Prostate gland (tissue), 2 donors: ENCODE data around the gene ZCCHC7. TPM values are rescaled to one million over a fixed set of nuclear protein-coding genes. Genes with fewer than 3 reads are reported as not detected.

Experiments
- DNase-seq: peaks from one replicate; pipeline ENCODE4 v3.0.0-alpha.2; 2019; ENCODE audit warnings: low spot score
- H3K27ac ChIP-seq, 2 donors: fragments of 200-600 bp; sonication (generic); 2 replicates each; pipeline ENCODE4 v1.5.1; 2017 to 2019
- H3K27me3 ChIP-seq: fragments of 200-600 bp; sonication (generic); replicated peaks from 2 replicates; pipeline ENCODE4 v1.5.1; 2019; ENCODE audit not compliant: insufficient read depth
- H3K36me3 ChIP-seq, 2 donors: fragments of 200-600 bp; sonication (generic); 1 replicate in 1 of 2; 2 replicates in 1 of 2; pipeline versions ENCODE4 v1.5.1 to v1.8.1; 2017 to 2019
- H3K4me1 ChIP-seq: fragments of 200-600 bp; sonication (generic); replicated peaks from 2 replicates; pipeline ENCODE4 v1.5.1; 2019
- H3K4me3 ChIP-seq, 2 donors: fragments of 200-600 bp; sonication (generic); 2 replicates each; pipeline ENCODE4 v1.5.1; 2017 to 2019
- H3K9me3 ChIP-seq: fragments of 200-600 bp; sonication (generic); 2 replicates; pipeline ENCODE4 v1.5.1; 2017
- POLR2A ChIP-seq: fragments of 450-650 bp; IDR thresholded peaks from one replicate; pipeline ENCODE4 v1.6.1; 2016; ENCODE audit warnings: antibody characterized with exemption, mild to moderate bottlenecking
- POLR2AphosphoS5 ChIP-seq: sonication (generic); formaldehyde crosslinking; IDR thresholded peaks from one replicate; pipeline ENCODE4 v1.6.1; 2017; ENCODE audit warnings: antibody characterized with exemption
- WGBS: methylation state at CpG from one replicate; pipeline ENCODE4 v1.1.5; 2018; 5-methylcytosine and 5-hydroxymethylcytosine counted together
- intact Hi-C: fragments of 100-400 bp; cut with DNase I; formaldehyde crosslinking; loops from one replicate; pipeline ENCODE4 v1.14.2; 2022
- total RNA-seq, 2 donors: library from RNA; depleted of rRNA; stranded (reverse); fragments of >200 nt; gene quantifications; one replicate each; pipeline ENCODE4 v1.1.0, GENCODE V29; 2016
- TF ChIP-seq, protein P1 (sequence below), 4 experiments: fragments of 200-600 bp in 2 of 4; fragments of 450-650 bp in 2 of 4; sonication (generic) in 2 of 4; IDR thresholded peaks; 1 replicate in 3 of 4; 2 replicates in 1 of 4; pipeline ENCODE4 v1.5.1; 2016 to 2019; ENCODE audit warnings: antibody characterized with exemption in 4 of 4, mild to moderate bottlenecking in 2 of 4, moderate library complexity in 2 of 4

ZCCHC7 gene
- total RNA-seq, 2 donors from 2014 or later, result 12.7 to 14.2 TPM

DNA sequence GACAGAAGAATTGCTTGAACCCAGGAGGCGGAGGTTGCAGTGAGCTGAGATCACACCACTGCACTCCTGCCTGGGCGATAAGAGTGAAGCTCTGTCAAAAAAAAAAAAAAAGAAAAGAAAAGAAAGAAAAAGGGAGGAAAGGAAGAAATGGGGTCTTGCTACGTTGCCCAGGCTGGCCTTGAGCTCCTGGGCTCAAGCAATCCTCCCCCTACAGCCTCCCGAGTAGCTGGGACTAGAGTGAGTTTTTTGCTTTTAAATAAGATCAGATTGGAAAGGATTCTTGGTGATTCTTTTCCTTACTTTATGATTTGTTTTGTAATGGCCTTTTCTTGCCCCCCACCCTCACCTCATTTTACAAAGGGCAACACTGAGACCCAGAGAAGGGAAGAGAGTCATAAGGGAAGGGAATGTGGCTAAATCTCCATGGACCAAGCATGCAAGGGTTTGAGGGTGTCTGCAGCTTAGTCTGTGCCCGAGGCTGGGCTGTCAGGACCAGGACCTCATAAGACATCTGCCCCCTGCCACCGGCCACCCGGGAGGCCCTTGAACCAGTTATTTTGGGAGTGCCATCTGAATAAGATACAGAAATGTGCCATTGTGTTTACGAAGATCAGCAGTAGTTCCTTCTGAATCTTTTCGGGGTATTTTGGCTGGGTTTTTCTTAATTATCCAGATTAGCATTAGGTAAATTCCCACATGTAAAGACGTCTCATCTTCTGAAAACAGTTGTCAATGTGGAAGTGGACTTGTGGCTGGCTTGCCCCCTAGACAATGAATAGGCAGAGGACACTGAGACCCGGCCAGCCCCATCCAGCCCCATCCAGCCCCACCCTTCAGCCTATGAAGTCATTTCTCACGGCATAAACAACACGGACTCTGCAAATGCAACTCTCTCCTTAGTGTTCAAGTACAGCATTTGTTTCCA is 257.6 kb downstream of the ZCCHC7 start:
- Histone ChIP-seq H3K4me3 (no peak overlapping the region), H3K27ac (no peak overlapping the region), H3K27me3 (no peaks in the 10 kb centered on the region), H3K9me3 (no peaks in the 10 kb centered on the region), H3K36me3 (no peaks in the 10 kb centered on the region), H3K4me1 (no peaks in the 10 kb centered on the region)
- DNase-seq, result no peak
- TF ChIP-seq, protein P1, sequence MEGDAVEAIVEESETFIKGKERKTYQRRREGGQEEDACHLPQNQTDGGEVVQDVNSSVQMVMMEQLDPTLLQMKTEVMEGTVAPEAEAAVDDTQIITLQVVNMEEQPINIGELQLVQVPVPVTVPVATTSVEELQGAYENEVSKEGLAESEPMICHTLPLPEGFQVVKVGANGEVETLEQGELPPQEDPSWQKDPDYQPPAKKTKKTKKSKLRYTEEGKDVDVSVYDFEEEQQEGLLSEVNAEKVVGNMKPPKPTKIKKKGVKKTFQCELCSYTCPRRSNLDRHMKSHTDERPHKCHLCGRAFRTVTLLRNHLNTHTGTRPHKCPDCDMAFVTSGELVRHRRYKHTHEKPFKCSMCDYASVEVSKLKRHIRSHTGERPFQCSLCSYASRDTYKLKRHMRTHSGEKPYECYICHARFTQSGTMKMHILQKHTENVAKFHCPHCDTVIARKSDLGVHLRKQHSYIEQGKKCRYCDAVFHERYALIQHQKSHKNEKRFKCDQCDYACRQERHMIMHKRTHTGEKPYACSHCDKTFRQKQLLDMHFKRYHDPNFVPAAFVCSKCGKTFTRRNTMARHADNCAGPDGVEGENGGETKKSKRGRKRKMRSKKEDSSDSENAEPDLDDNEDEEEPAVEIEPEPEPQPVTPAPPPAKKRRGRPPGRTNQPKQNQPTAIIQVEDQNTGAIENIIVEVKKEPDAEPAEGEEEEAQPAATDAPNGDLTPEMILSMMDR (IDR thresholded peaks at IDR 0.05), result no peak
- TF ChIP-seq POLR2A, result no peak
- TF ChIP-seq POLR2AphosphoS5, result no peak
- WGBS, result 82% methylated on average over 13 of the region's 13 CpGs
- intact Hi-C loops, result no loop called here

DNA sequence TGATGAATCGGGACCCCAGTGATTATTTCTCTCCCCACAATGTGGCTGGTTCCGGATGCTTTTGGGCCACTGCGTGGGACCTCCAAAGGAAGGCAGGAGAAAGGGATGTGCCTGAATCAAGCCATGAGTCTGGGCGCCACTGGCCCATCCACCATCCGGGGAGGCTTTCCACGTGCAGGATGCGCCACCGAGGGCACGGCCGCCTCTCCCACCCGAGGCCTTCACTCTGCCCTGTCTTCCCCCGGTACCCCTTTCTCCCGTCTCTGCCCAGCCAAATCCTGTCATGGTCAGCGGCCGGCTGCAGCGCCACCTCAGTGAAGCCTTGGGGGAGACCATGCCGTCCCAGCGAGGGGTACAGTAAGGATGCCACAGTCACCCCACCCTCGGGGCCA is 258.2 kb downstream of the ZCCHC7 start:
- DNase-seq, result no peak
- WGBS, result 87% methylated on average over 19 of the region's 19 CpGs
- H3K27me3 ChIP-seq, result no peaks in the 10 kb centered on the region
- no peaks in the 10 kb centered on the region for H3K4me1 ChIP-seq
- H3K27ac ChIP-seq, result no peak overlapping the region
- intact Hi-C loops, result no loop called here
- H3K36me3 ChIP-seq, result no peaks in the 10 kb centered on the region
- H3K4me3 ChIP-seq, result no peak overlapping the region
- TF ChIP-seq POLR2A (no peak), POLR2AphosphoS5 (no peak)
- TF ChIP-seq, protein P1 (IDR thresholded peaks at IDR 0.05), result no peak
- H3K9me3 ChIP-seq, result no peaks in the 10 kb centered on the region

DNA sequence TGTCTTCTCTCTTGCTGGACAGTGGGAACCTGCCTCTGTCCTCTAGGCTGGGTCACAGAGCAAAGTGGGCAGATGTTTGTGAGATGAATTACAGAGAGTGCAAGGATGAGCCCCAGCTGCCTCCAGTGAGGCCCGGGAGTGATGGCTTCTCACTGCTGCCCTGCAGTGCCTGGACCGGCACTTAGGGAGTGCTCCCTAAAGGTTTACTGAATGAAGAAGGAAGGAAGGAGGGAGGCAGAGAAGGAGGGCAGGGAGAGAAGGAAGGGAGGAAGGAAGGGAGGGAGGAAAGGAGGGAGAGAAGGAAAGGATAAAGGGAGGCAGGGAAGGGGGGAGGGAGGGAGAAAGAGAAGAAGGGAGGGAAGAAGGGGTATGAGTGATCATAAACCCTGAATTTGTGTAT is 259.5 kb downstream of the ZCCHC7 start:
- WGBS, result 69% methylated on average over 2 of the region's 2 CpGs
- intact Hi-C loops, result no loop called here

DNA sequence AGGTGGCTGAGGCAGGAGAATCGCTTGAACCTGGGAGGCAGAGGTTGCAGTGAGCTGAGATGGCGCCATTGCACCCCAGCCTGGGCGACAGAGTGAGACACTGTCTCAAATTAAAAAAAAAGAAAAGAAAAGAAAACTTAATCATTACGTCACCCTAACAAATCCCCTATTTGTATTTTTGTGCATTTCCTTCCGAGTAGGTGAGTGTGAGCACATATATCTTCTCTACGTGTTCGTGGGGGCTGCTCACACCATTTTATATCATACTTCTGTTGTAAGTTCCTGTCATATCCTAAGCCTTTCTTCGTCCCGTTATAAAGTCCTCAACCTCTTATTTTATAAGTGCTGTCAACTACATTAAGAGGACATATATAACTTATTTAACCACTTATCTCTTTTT is 260.2 kb downstream of the ZCCHC7 start:
- intact Hi-C loops, result no loop called here
- 88% methylated on average over 9 of the region's 9 CpGs for WGBS
- no peaks in the 10 kb centered on the region for H3K4me1 ChIP-seq
- H3K27ac ChIP-seq, result no peak overlapping the region
- H3K27me3 ChIP-seq, result no peaks in the 10 kb centered on the region
- no peaks in the 10 kb centered on the region for H3K36me3 ChIP-seq
- no peak overlapping the region for H3K4me3 ChIP-seq
- no peaks in the 10 kb centered on the region for H3K9me3 ChIP-seq
- no peak for DNase-seq
- TF ChIP-seq POLR2AphosphoS5 (no peak), POLR2A (no peak)
- TF ChIP-seq, protein P1 (IDR thresholded peaks at IDR 0.05), result no peak

More for the DNA sequence above, 259.5 kb downstream of the ZCCHC7 start:
- Histone ChIP-seq H3K4me3 (no peak overlapping the region), H3K27me3 (no peaks in the 10 kb centered on the region), H3K27ac (no peak overlapping the region), H3K36me3 (no peaks in the 10 kb centered on the region), H3K9me3 (no peaks in the 10 kb centered on the region), H3K4me1 (no peaks in the 10 kb centered on the region)
- DNase-seq, result no peak
- TF ChIP-seq POLR2AphosphoS5, result no peak
- TF ChIP-seq, protein P1 (IDR thresholded peaks at IDR 0.05), result no peak
- TF ChIP-seq POLR2A, result no peak
